Endothelial cell of umbilical vein (primary cell): ENCODE results near the gene SEC22A. TPM values are rescaled to one million over a fixed set of nuclear protein-coding genes. Genes with fewer than 3 reads are reported as not detected.

ENCODE experiments used
- BruUV-seq: library from RNA; stranded (reverse); fragments of 400-500 nt; replicated peaks from 2 replicates; lab custom pipeline; 2021; lab: Mats Ljungman, UMichigan
- CTCF ChIA-PET: fragments of 300-600, 350-600 bp; sonication (Branson Sonifier 250); formaldehyde crosslinking; loops from one replicate; lab custom pipeline; 2021; ENCODE audit warnings: antibody characterized with exemption, inconsistent platforms; lab: Charles Lee
- POLR2A ChIA-PET: fragments of 300-600, 350-600 bp; sonication (Branson Sonifier 250); formaldehyde crosslinking; loops from one replicate; lab custom pipeline; 2021; ENCODE audit warnings: antibody characterized with exemption, inconsistent platforms; lab: Charles Lee
- DNase-seq: peaks from one replicate; pipeline ENCODE4 v3.0.0-alpha.2; 2011; ENCODE audit warnings: low read depth, low spot score
- FAIRE-seq: peaks from 2 replicates; lab custom pipeline; 2011; peaks lifted over from hg19 to GRCh38; lab: Jason Lieb, UNC
- H2AFZ ChIP-seq: 2 replicates; pipeline ENCODE4 v1.6.0; 2012; ENCODE audit warnings: low read depth, low read length, control low read depth, inconsistent platforms
- H3K27ac ChIP-seq: 2 replicates; pipeline ENCODE4 v1.5.1; 2011; ENCODE audit warnings: low read depth, mild to moderate bottlenecking, control low read depth, low read length, moderate library complexity; ENCODE audit not compliant: insufficient read depth
- H3K27me3 ChIP-seq, 2 experiments: 2 replicates each; pipeline versions ENCODE4 v1.6.0 to v1.6.1; 2011; ENCODE audit warnings: low read length in 2 of 2, mixed read lengths in 1 of 2; ENCODE audit not compliant: control insufficient read depth in 2 of 2, insufficient read depth in 2 of 2
- H3K36me3 ChIP-seq, 2 experiments: 2 replicates in 1 of 2; 3 replicates in 1 of 2; pipeline ENCODE4 v1.5.1; 2011; ENCODE audit warnings: low read length in 2 of 2, mild to moderate bottlenecking in 1 of 2, moderate library complexity in 1 of 2; ENCODE audit not compliant: control insufficient read depth in 2 of 2, insufficient read depth in 2 of 2; ENCODE audit errors: extremely low read depth in 1 of 2
- H3K4me1 ChIP-seq: 3 replicates; pipeline ENCODE4 v1.5.1; 2011; ENCODE audit warnings: mild to moderate bottlenecking, low read length; ENCODE audit not compliant: control insufficient read depth, insufficient read depth; ENCODE audit errors: extremely low read depth
- H3K4me2 ChIP-seq: 2 replicates; pipeline ENCODE4 v1.6.1; 2011; ENCODE audit warnings: low read length, control low read depth, mixed read lengths; ENCODE audit not compliant: insufficient read depth
- H3K4me3 ChIP-seq, 3 experiments: fragments of 200-600 bp in 1 of 3; sonication (generic), shearing (Covaris generic) in 1 of 3; replicated peaks in 1 of 3; 2 replicates each; pipeline ENCODE4 v1.5.1; 2011 to 2016; ENCODE audit warnings: control low read depth in 3 of 3, low read length in 3 of 3, mild to moderate bottlenecking in 2 of 3, inconsistent platforms in 1 of 3, low read depth in 1 of 3, moderate library complexity in 1 of 3; ENCODE audit not compliant: insufficient read depth in 1 of 3
- H3K79me2 ChIP-seq: 2 replicates; pipeline ENCODE4 v1.6.0; 2012; ENCODE audit warnings: low read length, inconsistent platforms; ENCODE audit not compliant: control insufficient read depth, insufficient read depth
- H3K9ac ChIP-seq: replicated peaks from 2 replicates; pipeline ENCODE3; 2011; ENCODE audit warnings: low read length, control low read depth; ENCODE audit not compliant: insufficient read depth; ENCODE audit errors: extremely low read depth
- H3K9me1 ChIP-seq: replicated peaks from 3 replicates; pipeline ENCODE4 v1.6.0; 2011; ENCODE audit warnings: mild to moderate bottlenecking, low read length; ENCODE audit not compliant: control insufficient read depth, insufficient read depth; ENCODE audit errors: extremely low read depth
- H3K9me3 ChIP-seq: replicated peaks from 2 replicates; pipeline ENCODE4 v1.5.1; 2012; ENCODE audit warnings: low read length, inconsistent platforms; ENCODE audit not compliant: control insufficient read depth, insufficient read depth
- H4K20me1 ChIP-seq: replicated peaks from 2 replicates; pipeline ENCODE3; 2011; ENCODE audit warnings: mild to moderate bottlenecking, low read length; ENCODE audit not compliant: control insufficient read depth, insufficient read depth; ENCODE audit errors: extremely low read depth
- EZH2 ChIP-seq: IDR thresholded peaks from 2 replicates; pipeline ENCODE4 v1.6.1; 2012; ENCODE audit warnings: borderline replicate concordance, low read depth, mild to moderate bottlenecking, moderate library complexity, low read length, inconsistent platforms; ENCODE audit not compliant: severe bottlenecking
- FOS ChIP-seq: IDR thresholded peaks from 2 replicates; pipeline ENCODE4 v1.6.1; 2011; ENCODE audit warnings: mild to moderate bottlenecking, low read length, moderate library complexity, borderline replicate concordance; ENCODE audit not compliant: insufficient read depth
- GATA2 ChIP-seq: IDR thresholded peaks from 2 replicates; pipeline ENCODE4 v1.7.0; 2011; ENCODE audit warnings: low read depth, mild to moderate bottlenecking, moderate library complexity, mixed read lengths, low read length; ENCODE audit not compliant: insufficient read length, insufficient read depth
- JUN ChIP-seq: IDR thresholded peaks from 2 replicates; pipeline ENCODE4 v1.6.1; 2011; ENCODE audit warnings: borderline replicate concordance, low read depth; ENCODE audit not compliant: insufficient read length, insufficient read depth
- MAX ChIP-seq: IDR thresholded peaks from 2 replicates; pipeline ENCODE4 v1.6.1; 2011; ENCODE audit not compliant: insufficient read depth, insufficient read length
- MYC ChIP-seq: IDR thresholded peaks from one replicate; pipeline ENCODE4 v1.6.1; 2011; ENCODE audit warnings: mild to moderate bottlenecking, low read depth, low read length
- POLR2A ChIP-seq: IDR thresholded peaks from 2 replicates; pipeline ENCODE4 v1.6.1; 2012; ENCODE audit warnings: low read depth, mild to moderate bottlenecking, control low read depth, low read length
- POLR2AphosphoS5 ChIP-seq: IDR thresholded peaks from 2 replicates; pipeline ENCODE4 v1.6.1; 2012; ENCODE audit warnings: low read depth, mild to moderate bottlenecking, control low read depth, low read length, moderate library complexity; ENCODE audit not compliant: insufficient read depth
- dilution Hi-C: fragments of 300-500 bp; cut with MboI; formaldehyde crosslinking; loops from one replicate; pipeline ENCODE4 v1.15.0; 2019; ENCODE audit warnings: low sequenced_read_pairs; ENCODE audit not compliant: extremely low pct_ligation_motif_present
- intact Hi-C: fragments of 100-400 bp; cut with micrococcal nuclease; formaldehyde crosslinking; loops from one replicate; pipeline ENCODE4 v1.10.0; 2022
- polyA plus RNA-seq, 4 experiments: library from polyadenylated mRNA; depleted of rRNA in 3 of 4; stranded (reverse) in 3 of 4; unstranded in 1 of 4; fragments of >200 nt; gene quantifications; 2 replicates each; pipeline versions ENCODE4 v1.2.1 to v1.2.3, GENCODE V29; 2011 to 2012; ENCODE audit warnings: missing spikeins in 1 of 4
- total RNA-seq: library from RNA; stranded (reverse); gene quantifications from 2 replicates; pipeline ENCODE4 v1.2.3, GENCODE V29; 2021
- TF ChIP-seq, protein P1 (sequence below), 2 donors: IDR thresholded peaks; 1 replicate in 1 of 2; 2 replicates in 1 of 2; pipeline ENCODE4 v1.5.1; 2011; ENCODE audit warnings: low read length in 2 of 2, mild to moderate bottlenecking in 2 of 2, moderate library complexity in 2 of 2, control low read depth in 1 of 2, inconsistent platforms in 1 of 2, low read depth in 1 of 2; ENCODE audit not compliant: insufficient read depth in 1 of 2; ENCODE audit errors: extremely low read depth in 1 of 2

Gene SEC22A
- total and polyA plus RNA-seq, 2 donors (not counting 3 experiments of a cell fraction or from before 2014, with no cell fraction given), result 20.1 to 26.8 TPM

DNA sequence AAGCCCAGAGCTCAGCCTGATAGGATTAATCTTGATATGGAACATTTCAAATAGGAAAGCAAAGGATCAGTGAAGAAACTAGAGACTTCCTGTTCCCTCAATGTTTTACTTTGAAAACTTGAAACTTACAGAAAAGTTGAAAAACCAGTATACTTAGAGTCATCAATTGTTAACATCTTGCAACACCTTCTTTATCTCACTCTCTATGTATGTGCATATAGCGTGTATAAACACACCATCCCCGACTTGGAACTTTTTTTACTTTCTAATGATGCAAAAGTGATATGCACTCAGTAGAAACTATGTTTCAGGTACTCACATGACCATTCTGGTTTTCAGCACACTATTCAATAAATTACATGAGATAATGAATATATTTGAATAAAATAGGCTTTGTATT lies 60.5 kb downstream of the SEC22A start:
- Histone ChIP-seq H2AFZ (no peak overlapping the region), H3K27ac (no peak overlapping the region), H3K36me3 (no peaks in the 10 kb centered on the region), H3K9me3 (no peaks in the 10 kb centered on the region), H3K4me1 (no peaks in the 10 kb centered on the region), H3K79me2 (no peaks in the 10 kb centered on the region), H3K9ac (no peak overlapping the region), H3K4me2 (no peak overlapping the region), H3K27me3 (no peaks in the 10 kb centered on the region), H4K20me1 (no peaks in the 10 kb centered on the region), H3K4me3 (no peak overlapping the region), H3K9me1 (no peaks in the 10 kb centered on the region)
- intact Hi-C loops, result no loop called here
- DNase-seq, result no peak
- FAIRE-seq, result no peak
- ChIA-PET CTCF (interaction anchor here (0.8 kb wide), 1 partner anchor 233 kb away, joined by 3 read pairs; no protein-coding TSS in a partner anchor), POLR2A (no interaction called here)
- TF ChIP-seq EZH2 (no peak), GATA2 (no peak), POLR2AphosphoS5 (no peak), POLR2A (no peak), MAX (no peak), FOS (no peak), MYC (no peak), JUN (no peak)
- TF ChIP-seq, protein P1, sequence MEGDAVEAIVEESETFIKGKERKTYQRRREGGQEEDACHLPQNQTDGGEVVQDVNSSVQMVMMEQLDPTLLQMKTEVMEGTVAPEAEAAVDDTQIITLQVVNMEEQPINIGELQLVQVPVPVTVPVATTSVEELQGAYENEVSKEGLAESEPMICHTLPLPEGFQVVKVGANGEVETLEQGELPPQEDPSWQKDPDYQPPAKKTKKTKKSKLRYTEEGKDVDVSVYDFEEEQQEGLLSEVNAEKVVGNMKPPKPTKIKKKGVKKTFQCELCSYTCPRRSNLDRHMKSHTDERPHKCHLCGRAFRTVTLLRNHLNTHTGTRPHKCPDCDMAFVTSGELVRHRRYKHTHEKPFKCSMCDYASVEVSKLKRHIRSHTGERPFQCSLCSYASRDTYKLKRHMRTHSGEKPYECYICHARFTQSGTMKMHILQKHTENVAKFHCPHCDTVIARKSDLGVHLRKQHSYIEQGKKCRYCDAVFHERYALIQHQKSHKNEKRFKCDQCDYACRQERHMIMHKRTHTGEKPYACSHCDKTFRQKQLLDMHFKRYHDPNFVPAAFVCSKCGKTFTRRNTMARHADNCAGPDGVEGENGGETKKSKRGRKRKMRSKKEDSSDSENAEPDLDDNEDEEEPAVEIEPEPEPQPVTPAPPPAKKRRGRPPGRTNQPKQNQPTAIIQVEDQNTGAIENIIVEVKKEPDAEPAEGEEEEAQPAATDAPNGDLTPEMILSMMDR (IDR thresholded peaks at IDR 0.05; ENCODE audit: extremely low read depth in 1 of 2, insufficient read depth in 1 of 2, low read depth in 1 of 2, low read length in 2 of 2), result no peak
- no TSS peak for BruUV-seq
- dilution Hi-C loops, result no loop called here
